ENCODE measurements around the gene NEK11. TPM values are rescaled to one million over a fixed set of nuclear protein-coding genes. Genes with fewer than 3 reads are reported as not detected.

The NEK11 gene
- total RNA-seq, 1 donor from 2014 or later: 7.1 TPM

GRCh38 chr3:131194816-131195215 is 168.1 kb downstream of the NEK11 start:
- H3K27ac ChIP-seq (ENCODE audit: low read depth, low read length): no peak overlapping the region
- no peak for TF ChIP-seq EZH2 (IDR thresholded peaks at IDR 0.05; ENCODE audit: insufficient read depth, low read length)
- TF ChIP-seq, protein P1, sequence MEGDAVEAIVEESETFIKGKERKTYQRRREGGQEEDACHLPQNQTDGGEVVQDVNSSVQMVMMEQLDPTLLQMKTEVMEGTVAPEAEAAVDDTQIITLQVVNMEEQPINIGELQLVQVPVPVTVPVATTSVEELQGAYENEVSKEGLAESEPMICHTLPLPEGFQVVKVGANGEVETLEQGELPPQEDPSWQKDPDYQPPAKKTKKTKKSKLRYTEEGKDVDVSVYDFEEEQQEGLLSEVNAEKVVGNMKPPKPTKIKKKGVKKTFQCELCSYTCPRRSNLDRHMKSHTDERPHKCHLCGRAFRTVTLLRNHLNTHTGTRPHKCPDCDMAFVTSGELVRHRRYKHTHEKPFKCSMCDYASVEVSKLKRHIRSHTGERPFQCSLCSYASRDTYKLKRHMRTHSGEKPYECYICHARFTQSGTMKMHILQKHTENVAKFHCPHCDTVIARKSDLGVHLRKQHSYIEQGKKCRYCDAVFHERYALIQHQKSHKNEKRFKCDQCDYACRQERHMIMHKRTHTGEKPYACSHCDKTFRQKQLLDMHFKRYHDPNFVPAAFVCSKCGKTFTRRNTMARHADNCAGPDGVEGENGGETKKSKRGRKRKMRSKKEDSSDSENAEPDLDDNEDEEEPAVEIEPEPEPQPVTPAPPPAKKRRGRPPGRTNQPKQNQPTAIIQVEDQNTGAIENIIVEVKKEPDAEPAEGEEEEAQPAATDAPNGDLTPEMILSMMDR (IDR thresholded peaks at IDR 0.05; ENCODE audit: insufficient read depth, low read depth, low read length): no peak
- H3K36me3 ChIP-seq (ENCODE audit: insufficient read depth, low read length): no peaks in the 10 kb centered on the region
- Mint-ChIP-seq H3K36me3 (ENCODE audit: low read depth, unreplicated experiment) (peaks cover 3% of the 10 kb centered on the region), H3K4me3 (ENCODE audit: unreplicated experiment) (no peak overlapping the region), H3K9me3 (ENCODE audit: unreplicated experiment) (no peaks in the 10 kb centered on the region), H3K4me1 (ENCODE audit: low read depth, unreplicated experiment) (no peaks in the 10 kb centered on the region), H3K27me3 (ENCODE audit: low read depth, unreplicated experiment) (no peaks in the 10 kb centered on the region), H3K27ac (ENCODE audit: unreplicated experiment) (no peak overlapping the region)
- no peak overlapping the region for H3K4me3 ChIP-seq (ENCODE audit: insufficient read depth, low read depth, low read length)
- no peak overlapping the region for H3K9ac ChIP-seq (ENCODE audit: low read length)
- H2AFZ ChIP-seq (ENCODE audit: low read depth, low read length): no peak overlapping the region
- H3K27me3 ChIP-seq (ENCODE audit: insufficient read depth, low read length): no peaks in the 10 kb centered on the region
- H3K4me2 ChIP-seq (ENCODE audit: low read length): no peak overlapping the region
- H3K4me1 ChIP-seq (ENCODE audit: insufficient read depth, low read length): no peaks in the 10 kb centered on the region
- H3K79me2 ChIP-seq (ENCODE audit: insufficient read depth, low read length): no peaks in the 10 kb centered on the region
- H4K20me1 ChIP-seq (ENCODE audit: insufficient read depth, low read length): no peaks in the 10 kb centered on the region
- no peak for FAIRE-seq
- no peaks in the 10 kb centered on the region for H3K9me3 ChIP-seq (ENCODE audit: insufficient read depth, low read depth, low read length)
- no peak for DNase-seq (ENCODE audit: low read depth)

DNA sequence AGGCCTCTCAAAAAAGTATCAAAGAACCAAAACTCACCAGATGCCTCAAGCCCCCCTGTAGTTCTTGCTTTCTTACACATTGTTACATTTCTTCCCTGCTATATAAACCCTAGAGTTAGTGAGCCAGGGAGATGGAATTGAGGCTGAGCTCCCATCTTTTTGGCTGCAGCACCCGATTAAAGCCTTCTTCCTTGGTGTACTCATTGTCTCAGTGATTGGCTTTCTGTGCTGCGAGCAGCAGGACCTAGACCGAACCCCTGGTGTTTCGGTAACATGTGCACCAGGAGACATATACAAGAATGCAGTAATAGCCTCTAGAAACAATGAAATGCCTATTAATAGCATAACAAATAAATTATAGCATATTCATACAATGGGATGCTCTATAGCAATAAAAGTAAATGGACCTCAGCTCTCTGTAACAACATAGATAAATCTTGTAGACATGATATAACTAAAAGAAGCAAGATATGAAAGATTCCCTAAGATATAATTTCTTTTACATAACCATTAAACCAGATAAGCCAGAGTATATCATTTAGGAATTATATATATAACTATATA is 174.0 kb downstream of the NEK11 start:
- no peak overlapping the region for H3K27ac Mint-ChIP-seq (ENCODE audit: unreplicated experiment)
- Histone ChIP-seq H4K20me1 (ENCODE audit: insufficient read depth, low read length) (no peaks in the 10 kb centered on the region), H3K27ac (ENCODE audit: low read depth, low read length) (no peak overlapping the region), H2AFZ (ENCODE audit: low read depth, low read length) (no peak overlapping the region), H3K4me1 (ENCODE audit: insufficient read depth, low read length) (no peaks in the 10 kb centered on the region), H3K9me3 (ENCODE audit: insufficient read depth, low read depth, low read length) (no peaks in the 10 kb centered on the region), H3K9ac (ENCODE audit: low read length) (no peak overlapping the region), H3K4me3 (ENCODE audit: insufficient read depth, low read depth, low read length) (no peak overlapping the region), H3K4me2 (ENCODE audit: low read length) (no peak overlapping the region), H3K36me3 (ENCODE audit: insufficient read depth, low read length) (no peaks in the 10 kb centered on the region), H3K79me2 (ENCODE audit: insufficient read depth, low read length) (no peaks in the 10 kb centered on the region), H3K27me3 (ENCODE audit: insufficient read depth, low read length) (no peaks in the 10 kb centered on the region)
- peaks cover 12% of the 10 kb centered on the region for H3K9me3 Mint-ChIP-seq (ENCODE audit: unreplicated experiment)
- FAIRE-seq (no peak), DNase-seq (ENCODE audit: low read depth) (no peak)
- H3K4me1 Mint-ChIP-seq (ENCODE audit: low read depth, unreplicated experiment): no peaks in the 10 kb centered on the region
- no peak overlapping the region for H3K4me3 Mint-ChIP-seq (ENCODE audit: unreplicated experiment)
- no peak for TF ChIP-seq EZH2 (IDR thresholded peaks at IDR 0.05; ENCODE audit: insufficient read depth, low read length)
- TF ChIP-seq, protein P1 (IDR thresholded peaks at IDR 0.05; ENCODE audit: insufficient read depth, low read depth, low read length): no peak
- H3K27me3 Mint-ChIP-seq (ENCODE audit: low read depth, unreplicated experiment): no peaks in the 10 kb centered on the region
- peaks cover 4% of the 10 kb centered on the region for H3K36me3 Mint-ChIP-seq (ENCODE audit: low read depth, unreplicated experiment)

- Histone ChIP-seq H3K27ac (ENCODE audit: low read depth, low read length) (peak overlapping the region; percentile 90), H3K27me3 (ENCODE audit: insufficient read depth, low read length) (no peaks in the 10 kb centered on the region), H3K9ac (ENCODE audit: low read length) (no peak overlapping the region), H3K4me1 (ENCODE audit: insufficient read depth, low read length) (peaks cover 33% of the 10 kb centered on the region), H4K20me1 (ENCODE audit: insufficient read depth, low read length) (no peaks in the 10 kb centered on the region), H3K79me2 (ENCODE audit: insufficient read depth, low read length) (no peaks in the 10 kb centered on the region), H3K36me3 (ENCODE audit: insufficient read depth, low read length) (no peaks in the 10 kb centered on the region), H2AFZ (ENCODE audit: low read depth, low read length) (no peak overlapping the region), H3K4me3 (ENCODE audit: insufficient read depth, low read depth, low read length) (no peak overlapping the region), H3K4me2 (ENCODE audit: low read length) (peak overlapping the region; percentile 81), H3K9me3 (ENCODE audit: insufficient read depth, low read depth, low read length) (no peaks in the 10 kb centered on the region)
- FAIRE-seq: no peak
- Mint-ChIP-seq H3K36me3 (ENCODE audit: low read depth, unreplicated experiment) (peaks cover 6% of the 10 kb centered on the region), H3K9me3 (ENCODE audit: unreplicated experiment) (peaks cover 7% of the 10 kb centered on the region), H3K4me3 (ENCODE audit: unreplicated experiment) (no peak overlapping the region), H3K27me3 (ENCODE audit: low read depth, unreplicated experiment) (no peaks in the 10 kb centered on the region), H3K27ac (ENCODE audit: unreplicated experiment) (no peak overlapping the region), H3K4me1 (ENCODE audit: low read depth, unreplicated experiment) (peaks cover 38% of the 10 kb centered on the region)
- DNase-seq (ENCODE audit: low read depth): no peak
- TF ChIP-seq, protein P1 (IDR thresholded peaks at IDR 0.05; ENCODE audit: insufficient read depth, low read depth, low read length): no peak
- TF ChIP-seq EZH2 (IDR thresholded peaks at IDR 0.05; ENCODE audit: insufficient read depth, low read length): no peak
Measured at GRCh38 chr3:131216330-131216729, 189.7 kb downstream of the NEK11 start.
